Lower leg skin (tissue), 4 donors: Measurements from ENCODE around the gene DTL. TPM values are rescaled to one million over a fixed set of nuclear protein-coding genes. Genes with fewer than 3 reads are reported as not detected.
A peak's percentile ranks its signal among the peaks of the same experiment; 100 is the strongest.

Experiments
- DNase-seq, 2 donors: peaks; one replicate each; pipeline ENCODE4 v3.0.0-alpha.2; 2019; ENCODE audit warnings: low spot score in 2 of 2
- H3K4me3 ChIP-seq: fragments of 200-600 bp; sonication (generic); 2 replicates; pipeline ENCODE4 v1.5.1; 2017; ENCODE audit warnings: mild to moderate bottlenecking, low read depth; ENCODE audit not compliant: poor library complexity, severe bottlenecking
- CTCF ChIP-seq, 3 donors: fragments of 450-650 bp; IDR thresholded peaks; one replicate each; pipeline ENCODE4 v1.5.1; 2016; ENCODE audit warnings: antibody characterized with exemption in 3 of 3, mild to moderate bottlenecking in 3 of 3, moderate library complexity in 2 of 3
- POLR2A ChIP-seq, 2 donors: fragments of 450-650 bp; IDR thresholded peaks; one replicate each; pipeline ENCODE4 v1.6.1; 2016 to 2017; ENCODE audit warnings: antibody characterized with exemption in 2 of 2, mild to moderate bottlenecking in 1 of 2, moderate library complexity in 1 of 2
- WGBS, 2 donors: methylation state at CpG; one replicate each; pipeline ENCODE4 v1.1.5; 2018; 5-methylcytosine and 5-hydroxymethylcytosine counted together
- intact Hi-C: fragments of 100-400 bp; cut with DNase I; formaldehyde crosslinking; loops from one replicate; pipeline ENCODE4 v1.15.0; 2023; ENCODE audit warnings: low total_unique reads
- total RNA-seq, 4 donors: library from RNA; depleted of rRNA; stranded (reverse); fragments of >200 nt; gene quantifications; one replicate each; pipeline ENCODE4 v1.1.0, GENCODE V29; 2016

DTL gene
- total RNA-seq, 4 donors from 2014 or later: 0.23 to 1.2 (median 0.90) TPM

- TF ChIP-seq CTCF (IDR thresholded peaks at IDR 0.05) (no peak), POLR2A (IDR thresholded peaks at IDR 0.05) (no peak)
- WGBS, 2 donors: 62 to 73% methylated on average over 2 of the region's 2 CpGs
- intact Hi-C loops: no loop called here
- H3K4me3 ChIP-seq: no peak overlapping the region
- DNase-seq: no peak
Observed at GRCh38 chr1:212133319-212133718, 97.8 kb downstream of the DTL start.

GRCh38 chr1:212135166-212135565 is 99.6 kb downstream of the DTL start:
- no peak overlapping the region for H3K4me3 ChIP-seq
- 96 to 100% methylated on average over 2 of the region's 2 CpGs for WGBS, 2 donors
- no peak for DNase-seq
- TF ChIP-seq POLR2A (IDR thresholded peaks at IDR 0.05): no peak
- TF ChIP-seq CTCF (IDR thresholded peaks at IDR 0.05): no peak
- intact Hi-C loops: no loop called here

GRCh38 chr1:212137854-212138253 is 102.3 kb downstream of the DTL start:
- 77 to 85% methylated on average over 1 of the region's 1 CpG for WGBS, 2 donors
- intact Hi-C loops: no loop called here
- H3K4me3 ChIP-seq: no peak overlapping the region
- TF ChIP-seq POLR2A (IDR thresholded peaks at IDR 0.05) (no peak), CTCF (IDR thresholded peaks at IDR 0.05) (no peak)
- DNase-seq: no peak

- no peak for DNase-seq
- TF ChIP-seq CTCF (IDR thresholded peaks at IDR 0.05) (no peak), POLR2A (IDR thresholded peaks at IDR 0.05) (no peak)
- intact Hi-C loops: no loop called here
- WGBS, 2 donors: 86 to 88% methylated on average over 5 of the region's 5 CpGs
- no peak overlapping the region for H3K4me3 ChIP-seq
Observed at GRCh38 chr1:212138457-212138856, 102.9 kb downstream of the DTL start.

GRCh38 chr1:212139526-212140135 is 104.1 kb downstream of the DTL start:
- intact Hi-C loops: no loop called here
- no peak for DNase-seq
- no peak for TF ChIP-seq CTCF (IDR thresholded peaks at IDR 0.05)
- TF ChIP-seq POLR2A (IDR thresholded peaks at IDR 0.05): no peak
- 72 to 74% methylated on average over 3 of the region's 3 CpGs for WGBS, 2 donors
- no peak overlapping the region for H3K4me3 ChIP-seq

GRCh38 chr1:212141404-212141803 is 105.9 kb downstream of the DTL start:
- TF ChIP-seq POLR2A (IDR thresholded peaks at IDR 0.05) (no peak), CTCF (IDR thresholded peaks at IDR 0.05) (no peak)
- intact Hi-C loops: no loop called here
- 51% methylated on average over 4 of the region's 4 CpGs for WGBS, 2 donors
- no peak overlapping the region for H3K4me3 ChIP-seq
- peak in 1 of 2 donors; percentile 45 for DNase-seq
